HL-60 (cell line): ENCODE data around the gene SLC1A7.

Experiments used
- DNase-seq, 2 experiments: peaks; one replicate each; pipeline ENCODE4 v3.0.0-alpha.2; 2010 to 2020; ENCODE audit warnings: low read depth in 1 of 2, low spot score in 1 of 2
- H3K27ac ChIP-seq: fragments of 250-450 bp; sonication (Bioruptor Pico); replicated peaks from 2 replicates; pipeline ENCODE4 v1.5.1; 2020; ENCODE audit warnings: mild to moderate bottlenecking, moderate library complexity
- H3K27me3 ChIP-seq: fragments of 250-450 bp; sonication (Bioruptor Pico); 2 replicates; pipeline ENCODE4 v1.5.1; 2021; ENCODE audit warnings: mild to moderate bottlenecking, moderate library complexity; ENCODE audit not compliant: insufficient read depth, poor library complexity, severe bottlenecking
- H3K4me3 ChIP-seq: replicated peaks from 2 replicates; pipeline ENCODE4 v1.5.1; 2011; ENCODE audit warnings: mild to moderate bottlenecking, control low read depth, low read length; ENCODE audit not compliant: insufficient read depth
- GABPA ChIP-seq: IDR thresholded peaks from 2 replicates; pipeline ENCODE4 v1.6.1; 2012; ENCODE audit warnings: low read depth
- POLR2AphosphoS5 ChIP-seq: IDR thresholded peaks from 2 replicates; pipeline ENCODE4 v1.6.1; 2012; ENCODE audit warnings: low read depth
- SPI1 ChIP-seq: IDR thresholded peaks from 2 replicates; pipeline ENCODE4 v1.6.1; 2012; ENCODE audit warnings: low read depth, mild to moderate bottlenecking, borderline replicate concordance
- TF ChIP-seq, protein P1 (sequence below): IDR thresholded peaks from 2 replicates; pipeline ENCODE4 v1.6.1; 2012; ENCODE audit warnings: low read depth; ENCODE audit not compliant: insufficient replicate concordance
- TF ChIP-seq, protein P2 (sequence below): IDR thresholded peaks from one replicate; pipeline ENCODE4 v1.5.1; 2011; ENCODE audit warnings: low read length, control low read depth, inconsistent platforms; ENCODE audit not compliant: insufficient read depth

SLC1A7 gene

DNA sequence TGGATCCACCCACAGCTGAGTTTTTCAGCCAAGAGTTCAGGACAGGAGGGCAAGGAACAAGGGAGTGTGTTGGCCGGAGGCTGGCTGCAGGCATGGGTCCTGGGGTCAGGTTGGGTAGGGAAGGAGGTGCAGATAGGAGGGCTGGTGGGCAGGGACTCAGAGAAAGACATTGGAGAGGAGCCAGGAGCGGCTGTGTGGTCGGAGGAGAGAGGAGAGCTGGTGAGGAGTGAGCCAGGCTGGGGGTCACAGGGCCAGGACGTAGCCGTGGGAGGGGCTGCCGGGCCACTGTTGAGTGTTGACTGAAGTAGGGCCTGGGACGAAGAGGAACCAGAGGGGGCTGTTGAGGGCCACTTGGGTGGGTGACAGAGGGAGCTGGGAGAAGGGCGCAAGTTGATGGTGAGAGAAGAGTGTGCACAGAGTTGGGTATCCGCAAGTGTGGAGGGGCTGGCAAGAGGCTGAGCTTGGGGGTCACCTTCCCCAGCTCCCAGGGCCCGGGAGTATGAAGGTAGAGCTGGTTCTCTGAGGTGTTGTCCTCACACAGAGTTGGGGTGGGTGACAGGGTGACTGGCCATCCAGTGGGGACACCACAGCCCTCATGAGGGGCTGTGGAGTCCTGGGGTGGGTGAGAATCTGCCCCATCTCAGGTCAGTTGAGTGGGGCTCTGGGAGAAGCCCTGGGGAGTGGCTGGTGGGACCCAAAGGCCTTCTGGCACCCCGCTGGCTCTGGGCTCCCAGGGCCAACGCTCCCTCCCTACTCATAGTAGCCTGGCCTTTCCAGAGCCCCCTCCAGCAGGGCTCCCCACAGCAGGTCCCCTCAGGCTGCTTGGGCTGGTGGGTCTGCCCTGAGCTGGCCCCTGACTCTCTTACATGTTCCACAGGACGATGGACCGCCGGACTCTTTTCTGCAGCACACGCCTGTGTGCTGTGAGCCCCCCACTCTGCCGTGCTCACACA is 58.5 kb downstream of the SLC1A7 start:
- Histone ChIP-seq H3K4me3 (no peak overlapping the region), H3K27ac (no peak overlapping the region), H3K27me3 (no peaks in the 10 kb centered on the region)
- TF ChIP-seq, protein P1, sequence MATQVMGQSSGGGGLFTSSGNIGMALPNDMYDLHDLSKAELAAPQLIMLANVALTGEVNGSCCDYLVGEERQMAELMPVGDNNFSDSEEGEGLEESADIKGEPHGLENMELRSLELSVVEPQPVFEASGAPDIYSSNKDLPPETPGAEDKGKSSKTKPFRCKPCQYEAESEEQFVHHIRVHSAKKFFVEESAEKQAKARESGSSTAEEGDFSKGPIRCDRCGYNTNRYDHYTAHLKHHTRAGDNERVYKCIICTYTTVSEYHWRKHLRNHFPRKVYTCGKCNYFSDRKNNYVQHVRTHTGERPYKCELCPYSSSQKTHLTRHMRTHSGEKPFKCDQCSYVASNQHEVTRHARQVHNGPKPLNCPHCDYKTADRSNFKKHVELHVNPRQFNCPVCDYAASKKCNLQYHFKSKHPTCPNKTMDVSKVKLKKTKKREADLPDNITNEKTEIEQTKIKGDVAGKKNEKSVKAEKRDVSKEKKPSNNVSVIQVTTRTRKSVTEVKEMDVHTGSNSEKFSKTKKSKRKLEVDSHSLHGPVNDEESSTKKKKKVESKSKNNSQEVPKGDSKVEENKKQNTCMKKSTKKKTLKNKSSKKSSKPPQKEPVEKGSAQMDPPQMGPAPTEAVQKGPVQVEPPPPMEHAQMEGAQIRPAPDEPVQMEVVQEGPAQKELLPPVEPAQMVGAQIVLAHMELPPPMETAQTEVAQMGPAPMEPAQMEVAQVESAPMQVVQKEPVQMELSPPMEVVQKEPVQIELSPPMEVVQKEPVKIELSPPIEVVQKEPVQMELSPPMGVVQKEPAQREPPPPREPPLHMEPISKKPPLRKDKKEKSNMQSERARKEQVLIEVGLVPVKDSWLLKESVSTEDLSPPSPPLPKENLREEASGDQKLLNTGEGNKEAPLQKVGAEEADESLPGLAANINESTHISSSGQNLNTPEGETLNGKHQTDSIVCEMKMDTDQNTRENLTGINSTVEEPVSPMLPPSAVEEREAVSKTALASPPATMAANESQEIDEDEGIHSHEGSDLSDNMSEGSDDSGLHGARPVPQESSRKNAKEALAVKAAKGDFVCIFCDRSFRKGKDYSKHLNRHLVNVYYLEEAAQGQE, result no peak
- TF ChIP-seq, protein P2, sequence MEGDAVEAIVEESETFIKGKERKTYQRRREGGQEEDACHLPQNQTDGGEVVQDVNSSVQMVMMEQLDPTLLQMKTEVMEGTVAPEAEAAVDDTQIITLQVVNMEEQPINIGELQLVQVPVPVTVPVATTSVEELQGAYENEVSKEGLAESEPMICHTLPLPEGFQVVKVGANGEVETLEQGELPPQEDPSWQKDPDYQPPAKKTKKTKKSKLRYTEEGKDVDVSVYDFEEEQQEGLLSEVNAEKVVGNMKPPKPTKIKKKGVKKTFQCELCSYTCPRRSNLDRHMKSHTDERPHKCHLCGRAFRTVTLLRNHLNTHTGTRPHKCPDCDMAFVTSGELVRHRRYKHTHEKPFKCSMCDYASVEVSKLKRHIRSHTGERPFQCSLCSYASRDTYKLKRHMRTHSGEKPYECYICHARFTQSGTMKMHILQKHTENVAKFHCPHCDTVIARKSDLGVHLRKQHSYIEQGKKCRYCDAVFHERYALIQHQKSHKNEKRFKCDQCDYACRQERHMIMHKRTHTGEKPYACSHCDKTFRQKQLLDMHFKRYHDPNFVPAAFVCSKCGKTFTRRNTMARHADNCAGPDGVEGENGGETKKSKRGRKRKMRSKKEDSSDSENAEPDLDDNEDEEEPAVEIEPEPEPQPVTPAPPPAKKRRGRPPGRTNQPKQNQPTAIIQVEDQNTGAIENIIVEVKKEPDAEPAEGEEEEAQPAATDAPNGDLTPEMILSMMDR, result no peak
- no peak for TF ChIP-seq GABPA
- no peak for TF ChIP-seq POLR2AphosphoS5
- no peak for TF ChIP-seq SPI1
- no peak for DNase-seq

DNA sequence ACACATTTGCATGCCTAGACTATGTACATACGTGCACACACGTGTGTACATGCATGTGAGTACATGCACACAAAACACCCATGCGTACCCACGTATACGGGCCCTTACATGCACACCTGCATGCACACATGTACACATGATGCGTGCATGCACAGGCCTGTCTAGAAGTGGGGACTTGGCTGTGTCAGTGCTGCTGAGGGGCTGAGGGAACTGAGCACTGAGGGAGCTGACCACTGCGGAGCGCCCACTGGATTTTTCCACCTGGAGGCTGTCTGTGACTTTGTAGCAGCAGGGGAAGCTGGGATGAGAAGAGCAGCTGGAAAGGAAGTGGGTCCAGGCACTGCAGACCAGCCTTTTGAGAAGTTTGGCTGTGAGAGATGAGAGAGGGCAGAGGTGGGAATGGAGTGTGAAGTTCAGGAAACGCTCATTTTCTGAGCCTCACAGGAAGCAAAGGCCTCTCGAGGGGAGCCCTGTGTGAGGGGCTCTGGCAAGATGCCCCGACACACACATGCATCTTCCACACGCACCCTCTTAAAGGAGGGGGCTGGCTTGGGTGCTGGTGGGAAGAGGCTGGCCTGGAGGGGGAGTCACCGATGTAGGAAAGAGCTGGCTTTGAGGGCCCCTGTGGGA is 59.5 kb downstream of the SLC1A7 start:
- H3K27me3 ChIP-seq, result no peaks in the 10 kb centered on the region
- no peak overlapping the region for H3K27ac ChIP-seq
- no peak for DNase-seq
- TF ChIP-seq SPI1 (no peak), GABPA (no peak), POLR2AphosphoS5 (no peak)
- TF ChIP-seq, protein P1, result no peak
- TF ChIP-seq, protein P2, result no peak
- H3K4me3 ChIP-seq, result no peak overlapping the region

DNA sequence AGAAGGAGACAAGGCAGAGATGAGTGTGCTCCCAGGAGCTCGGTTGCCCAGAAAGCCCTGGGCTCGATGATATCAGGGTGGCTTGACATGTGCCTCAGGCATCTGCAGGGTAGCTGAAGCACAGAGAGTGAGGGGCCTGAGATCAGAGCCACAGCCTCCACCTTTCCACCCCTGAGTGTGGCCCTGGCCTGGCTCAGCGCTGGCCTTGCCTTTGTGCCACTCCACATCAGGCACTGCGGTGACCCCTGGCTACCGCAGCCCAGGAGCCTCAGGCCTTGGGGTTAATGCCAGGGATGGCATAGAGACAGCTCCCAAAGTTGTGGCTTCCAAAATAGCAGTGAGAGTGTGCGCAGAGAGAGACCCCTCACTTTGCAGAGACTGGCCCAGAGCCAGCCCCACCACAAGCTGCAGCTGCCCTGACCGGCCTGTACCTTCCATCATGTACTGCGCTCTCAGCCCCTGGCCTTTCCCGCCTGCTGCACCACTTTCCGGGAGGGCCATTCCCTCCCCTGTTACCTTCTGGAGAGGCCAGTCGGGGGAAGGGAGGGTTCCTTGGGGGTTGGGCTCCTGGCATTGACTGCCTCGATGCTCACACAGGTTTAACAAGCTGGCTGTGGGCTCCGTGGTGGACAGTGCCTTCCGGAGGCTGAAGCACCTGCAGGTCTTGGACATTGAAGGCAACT is 60.9 kb downstream of the SLC1A7 start:
- H3K27ac ChIP-seq, result no peak overlapping the region
- H3K27me3 ChIP-seq, result no peaks in the 10 kb centered on the region
- no peak for DNase-seq
- no peak overlapping the region for H3K4me3 ChIP-seq
- TF ChIP-seq SPI1 (no peak), POLR2AphosphoS5 (no peak), GABPA (no peak)
- TF ChIP-seq, protein P1, result no peak
- TF ChIP-seq, protein P2, result no peak
